Measurements from ENCODE around the gene ZNF598.
"Not testable (repeated sequence)": the region's sequence is repeated elsewhere in the genome, so short reads cannot be mapped to it uniquely, and the experiment has no call there.

ZNF598 gene

DNA sequence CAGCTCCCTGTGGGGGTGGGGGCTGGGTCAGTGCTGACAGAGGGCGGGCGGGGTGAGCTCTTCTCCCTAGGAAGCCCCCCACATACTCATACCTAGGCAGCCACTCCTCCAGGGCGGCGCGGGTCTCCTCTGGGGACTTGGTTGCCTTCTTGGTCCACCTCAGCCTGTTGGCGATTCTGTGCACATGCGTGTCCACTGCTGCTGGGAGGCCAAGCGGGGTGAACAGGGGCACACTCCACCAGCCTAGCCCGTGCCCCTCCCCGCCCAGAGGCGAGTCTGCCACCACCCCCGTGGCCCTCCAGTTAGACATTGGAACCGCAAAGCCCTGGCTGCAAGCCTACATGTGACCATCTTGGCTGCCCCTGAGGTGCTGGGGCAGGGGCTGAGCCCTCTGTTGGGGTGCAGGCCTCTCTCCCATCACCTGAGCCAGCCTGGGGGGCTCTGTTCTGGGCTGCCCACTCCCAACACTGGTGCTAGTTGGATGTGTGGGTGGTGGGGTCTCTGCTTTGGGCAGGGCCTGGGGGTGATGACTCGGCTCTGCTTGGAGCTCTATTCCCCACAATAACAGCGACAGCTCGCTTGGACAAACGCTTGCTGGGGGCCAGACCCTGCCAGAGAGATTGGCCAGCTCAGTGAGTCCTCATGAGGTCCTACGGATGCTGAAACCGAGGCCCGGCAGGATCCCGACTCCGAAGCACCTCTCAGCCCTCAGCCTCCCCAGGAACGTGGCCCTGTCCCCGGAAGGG lies 30.6 kb upstream of the ZNF598 start:
- no peak for DNase-seq

DNA sequence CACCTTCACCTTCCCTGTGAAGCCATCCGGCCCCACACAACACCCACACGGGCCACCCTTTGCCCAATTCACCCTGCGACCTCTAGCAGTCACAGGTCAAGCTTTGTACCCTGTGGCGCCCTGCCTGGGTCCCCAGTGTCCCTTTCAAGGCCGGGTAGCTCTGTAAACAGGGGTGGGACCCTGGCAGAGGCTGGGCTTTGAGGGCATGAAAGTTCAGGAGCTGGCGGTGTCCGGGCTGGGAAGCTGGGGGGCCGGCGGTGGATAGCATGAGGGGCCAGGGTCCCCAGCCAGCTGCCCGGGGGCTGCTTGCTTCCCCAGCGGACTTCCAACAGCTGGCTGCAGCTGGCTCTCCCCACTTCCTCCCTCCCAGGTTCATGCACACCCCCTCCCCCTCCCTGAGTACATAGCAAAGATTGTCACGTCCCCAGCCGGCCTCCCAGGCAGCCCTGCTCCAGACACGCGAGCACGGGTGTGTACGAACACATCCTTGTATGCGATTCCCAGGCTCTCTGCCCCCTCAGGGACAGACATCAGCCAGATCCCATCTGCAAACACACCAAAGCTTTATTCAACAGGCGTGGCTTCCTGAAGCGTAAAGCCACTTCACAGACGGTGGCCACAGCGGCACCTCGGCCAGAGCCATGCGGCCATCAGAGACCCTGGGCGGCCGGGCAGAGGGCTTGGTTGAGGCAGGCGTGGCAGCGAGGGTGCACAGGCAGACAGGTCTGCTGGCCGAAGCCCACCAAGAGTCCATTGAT lies 29.8 kb upstream of the ZNF598 start:
- no peak for DNase-seq

DNA sequence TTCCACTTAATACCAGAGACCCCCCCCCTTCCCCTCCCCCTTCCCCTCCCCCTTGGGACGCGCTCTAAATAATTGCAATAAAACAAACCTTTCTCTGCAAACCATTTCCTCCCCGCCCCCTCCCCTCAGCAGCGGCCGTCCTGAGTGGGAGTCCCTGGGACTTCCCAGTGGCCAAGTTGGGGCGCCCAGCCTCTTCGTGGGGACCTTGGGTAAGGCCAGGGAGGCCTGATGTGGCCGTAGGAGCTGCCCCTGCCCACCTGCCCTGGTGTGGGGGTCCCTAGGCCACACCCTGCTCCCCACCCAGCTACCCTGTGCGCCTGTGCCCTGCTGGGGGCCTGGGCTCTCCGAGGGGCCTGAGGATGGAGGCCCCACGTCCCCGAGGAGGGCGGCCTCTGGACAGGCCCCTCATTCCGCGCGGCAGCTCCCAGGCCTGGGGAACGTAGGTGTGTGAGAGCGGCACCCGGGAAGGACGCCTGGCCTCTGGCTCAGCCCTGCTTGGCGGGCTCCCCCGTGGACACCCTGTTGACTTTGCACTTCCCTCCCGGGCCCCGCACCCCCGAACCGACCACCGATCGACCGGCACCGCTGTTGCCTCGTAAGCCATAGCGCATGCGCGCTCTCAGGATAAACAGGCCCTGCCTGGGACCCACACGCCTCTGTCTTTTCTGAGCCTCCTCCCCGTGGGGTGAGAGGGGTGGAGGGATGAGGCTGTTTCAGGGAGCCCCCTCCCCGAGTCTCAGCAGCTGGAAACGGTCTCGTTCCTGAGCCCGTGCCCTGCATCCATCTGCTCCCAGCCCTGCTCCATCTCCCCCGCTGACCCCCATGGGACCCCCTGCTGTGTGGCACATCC lies 29.0 kb upstream of the ZNF598 start:
- DNase-seq: no peak

DNA sequence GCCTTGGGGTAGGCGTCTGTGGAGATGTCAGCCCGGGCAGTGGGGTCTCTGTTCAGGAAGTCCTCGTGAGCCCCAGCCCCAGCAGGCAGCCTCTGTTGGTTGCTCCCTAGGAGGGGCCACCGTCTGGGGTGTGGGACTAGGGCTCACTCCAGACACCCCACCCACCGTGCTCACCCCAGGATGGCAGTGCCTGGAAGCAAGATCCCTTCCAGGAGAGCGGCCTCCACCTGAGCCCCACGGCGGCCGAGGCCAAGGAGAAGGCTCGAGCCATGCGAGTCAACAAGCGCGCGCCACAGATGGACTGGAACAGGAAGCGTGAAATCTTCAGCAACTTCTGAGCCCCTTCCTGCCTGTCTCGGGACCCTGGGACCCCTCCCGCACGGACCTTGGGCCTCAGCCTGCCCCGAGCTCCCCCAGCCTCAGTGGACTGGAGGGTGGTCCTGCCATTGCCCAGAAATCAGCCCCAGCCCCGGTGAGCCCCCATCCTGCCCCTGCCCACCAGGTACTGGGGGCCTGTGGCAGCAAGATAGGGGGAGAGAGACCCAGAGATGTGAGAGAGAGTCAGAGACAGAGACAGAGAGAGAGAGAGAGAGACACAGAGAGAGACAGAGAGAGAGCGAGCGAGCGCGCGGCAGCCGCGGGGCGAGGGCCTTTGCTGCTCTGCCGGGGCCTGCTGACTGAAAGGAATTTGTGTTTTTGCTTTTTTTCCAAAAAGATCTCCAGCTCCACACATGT lies 28.2 kb upstream of the ZNF598 start:
- no peak for DNase-seq

DNA sequence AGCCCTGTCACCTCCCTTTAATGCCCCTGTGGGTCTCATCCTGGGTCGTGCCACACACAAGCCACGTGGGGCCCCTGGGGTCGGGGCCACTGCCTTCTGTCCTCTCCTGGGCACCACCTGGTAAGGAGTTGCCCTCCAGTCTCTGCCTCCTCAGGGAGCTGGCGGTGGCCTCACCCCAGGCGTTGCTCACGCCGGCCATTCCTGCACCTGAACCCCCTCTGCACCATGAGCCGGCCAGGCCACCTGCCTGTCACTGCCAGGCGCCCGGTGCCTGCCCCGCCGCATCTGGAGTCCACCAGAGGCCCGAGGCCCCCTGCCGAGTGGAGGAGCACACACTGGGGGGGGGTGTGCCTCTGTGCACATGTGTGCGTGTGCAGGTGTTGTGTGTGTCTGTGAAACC lies 27.5 kb upstream of the ZNF598 start:
- DNase-seq: no peak

DNA sequence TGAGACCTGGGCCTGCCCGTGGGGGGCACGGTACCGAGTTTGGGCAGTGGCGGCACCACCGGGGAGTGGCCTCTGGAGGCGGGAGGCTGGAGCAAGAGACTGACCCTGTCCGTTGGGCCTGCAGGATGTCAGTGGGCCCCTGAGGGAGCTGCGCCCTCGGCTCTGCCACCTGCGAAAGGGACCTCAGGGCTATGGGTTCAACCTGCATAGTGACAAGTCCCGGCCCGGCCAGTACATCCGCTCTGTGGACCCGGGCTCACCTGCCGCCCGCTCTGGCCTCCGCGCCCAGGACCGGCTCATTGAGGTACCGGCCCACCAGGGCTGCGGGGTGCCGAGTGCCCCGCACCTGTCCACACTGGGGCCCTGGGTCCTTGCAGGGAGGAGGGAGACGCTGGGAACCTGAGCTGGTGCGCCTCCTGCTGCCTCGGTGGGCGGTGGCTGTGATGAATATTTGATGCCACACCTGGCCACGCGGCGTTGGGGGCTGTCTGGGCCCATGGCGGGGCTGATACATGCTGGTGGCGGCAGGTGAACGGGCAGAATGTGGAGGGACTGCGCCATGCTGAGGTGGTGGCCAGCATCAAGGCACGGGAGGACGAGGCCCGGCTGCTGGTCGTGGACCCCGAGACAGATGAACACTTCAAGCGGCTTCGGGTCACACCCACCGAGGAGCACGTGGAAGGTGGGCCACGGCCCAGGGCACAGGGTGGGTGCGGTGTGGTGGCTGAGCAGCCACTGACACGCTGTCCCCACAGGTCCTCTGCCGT lies 26.8 kb upstream of the ZNF598 start:
- no peak for DNase-seq

DNA sequence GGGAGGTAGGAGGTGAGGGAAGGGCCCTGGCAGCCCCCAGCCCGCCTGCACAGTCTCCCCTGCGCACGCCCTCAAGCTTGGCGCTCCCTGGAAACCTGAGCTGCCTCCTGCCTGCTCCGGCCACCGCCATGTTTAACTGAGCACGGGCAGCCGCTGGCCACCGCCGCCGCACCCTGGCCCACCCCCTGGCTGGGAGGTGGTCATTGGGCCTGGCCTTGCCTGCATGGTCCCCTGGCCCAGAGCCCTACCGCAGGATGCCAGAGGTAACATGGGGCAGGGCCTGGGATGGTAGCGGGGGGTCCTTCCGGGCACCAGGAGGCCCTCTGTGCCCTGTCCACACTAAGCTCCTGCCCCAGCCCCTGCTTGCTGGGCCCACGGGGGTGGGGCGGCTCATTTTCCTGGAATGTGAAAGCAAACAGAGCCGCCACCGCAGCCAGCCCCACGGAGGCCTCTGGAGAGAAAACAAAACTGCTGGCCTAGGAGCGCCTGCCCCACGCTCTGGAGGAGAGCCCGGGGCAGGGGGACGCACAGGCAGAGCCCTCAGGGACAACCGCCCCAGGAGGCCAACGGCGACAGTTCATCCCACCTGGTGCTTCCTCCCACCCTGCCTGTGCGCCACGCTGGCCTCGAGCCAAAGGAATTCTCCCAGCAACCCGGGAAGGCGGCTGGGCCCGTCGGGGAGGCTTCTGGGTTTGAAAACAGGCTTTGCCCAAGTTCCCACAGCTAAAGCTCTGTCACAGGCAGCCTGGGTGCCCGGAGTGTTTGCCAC lies 26.0 kb upstream of the ZNF598 start:
- DNase-seq: no peak

DNA sequence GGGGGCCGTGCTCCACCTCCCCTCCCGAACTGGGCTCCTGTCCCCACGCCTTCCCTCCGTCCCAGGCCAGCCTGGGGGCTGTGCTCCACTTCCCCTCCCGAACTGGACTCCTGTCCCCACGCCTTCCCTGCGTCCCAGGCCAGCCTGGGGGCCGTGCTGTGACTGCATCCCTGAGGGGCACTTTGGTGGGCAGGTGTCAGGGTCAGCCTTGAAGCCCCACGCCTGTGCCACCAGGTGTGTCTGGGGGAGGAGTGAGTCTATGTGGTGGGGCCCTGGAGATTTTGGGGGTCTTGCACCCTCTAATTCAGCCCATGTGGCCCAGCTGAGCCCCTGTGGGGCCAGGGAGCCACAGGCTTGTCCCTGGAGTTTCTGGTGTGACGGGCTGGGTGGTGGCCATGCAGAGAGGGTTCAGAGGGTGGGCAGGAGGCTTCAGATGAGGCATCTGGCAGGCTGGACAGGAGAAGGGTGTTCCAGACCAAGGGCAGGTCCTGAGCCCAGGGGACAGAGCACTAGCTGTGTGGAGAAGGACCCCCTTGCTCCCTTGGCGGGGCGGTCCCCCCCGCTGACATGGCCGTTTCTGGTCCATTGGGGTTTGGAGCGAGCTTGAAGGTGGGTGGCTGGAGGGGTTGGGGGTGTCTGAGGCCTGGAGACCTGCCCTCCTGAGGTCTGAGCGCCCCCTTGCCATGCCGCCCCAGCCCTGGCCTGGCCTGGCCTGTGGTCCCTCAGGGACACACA lies 25.2 kb upstream of the ZNF598 start:
- no peak for DNase-seq

DNA sequence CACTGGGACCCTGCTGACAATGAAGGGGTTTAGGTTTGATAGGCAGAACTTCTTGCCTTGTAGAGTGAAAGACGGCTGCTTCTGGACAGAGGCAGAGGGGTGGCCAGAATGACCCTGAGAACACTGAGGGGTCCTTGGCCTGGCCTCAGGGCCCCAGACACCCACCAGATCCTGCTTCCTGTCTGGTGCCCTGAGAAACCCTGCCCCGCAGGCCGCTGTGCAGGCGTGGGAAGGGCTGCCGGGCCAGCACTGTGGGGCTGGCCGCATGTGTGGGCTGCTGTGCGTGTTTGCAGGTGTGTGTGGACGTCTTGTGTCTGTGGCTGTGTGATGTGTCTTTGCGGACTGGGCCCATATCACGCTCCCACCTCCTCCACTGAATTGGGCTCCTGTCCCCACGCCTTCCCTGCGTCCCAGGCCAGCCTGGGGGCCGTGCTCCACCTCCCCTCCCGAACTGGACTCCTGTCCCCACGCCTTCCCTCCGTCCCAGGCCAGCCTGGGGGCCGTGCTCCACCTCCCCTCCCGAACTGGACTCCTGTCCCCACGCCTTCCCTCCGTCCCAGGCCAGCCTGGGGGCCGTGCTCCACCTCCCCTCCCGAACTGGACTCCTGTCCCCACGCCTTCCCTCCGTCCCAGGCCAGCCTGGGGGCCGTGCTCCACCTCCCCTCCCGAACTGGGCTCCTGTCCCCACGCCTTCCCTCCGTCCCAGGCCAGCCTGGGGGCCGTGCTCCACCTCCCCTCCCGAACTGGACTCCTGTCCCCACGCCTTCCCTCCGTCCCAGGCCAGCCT lies 24.5 kb upstream of the ZNF598 start:
- DNase-seq: not testable (repeated sequence)

DNA sequence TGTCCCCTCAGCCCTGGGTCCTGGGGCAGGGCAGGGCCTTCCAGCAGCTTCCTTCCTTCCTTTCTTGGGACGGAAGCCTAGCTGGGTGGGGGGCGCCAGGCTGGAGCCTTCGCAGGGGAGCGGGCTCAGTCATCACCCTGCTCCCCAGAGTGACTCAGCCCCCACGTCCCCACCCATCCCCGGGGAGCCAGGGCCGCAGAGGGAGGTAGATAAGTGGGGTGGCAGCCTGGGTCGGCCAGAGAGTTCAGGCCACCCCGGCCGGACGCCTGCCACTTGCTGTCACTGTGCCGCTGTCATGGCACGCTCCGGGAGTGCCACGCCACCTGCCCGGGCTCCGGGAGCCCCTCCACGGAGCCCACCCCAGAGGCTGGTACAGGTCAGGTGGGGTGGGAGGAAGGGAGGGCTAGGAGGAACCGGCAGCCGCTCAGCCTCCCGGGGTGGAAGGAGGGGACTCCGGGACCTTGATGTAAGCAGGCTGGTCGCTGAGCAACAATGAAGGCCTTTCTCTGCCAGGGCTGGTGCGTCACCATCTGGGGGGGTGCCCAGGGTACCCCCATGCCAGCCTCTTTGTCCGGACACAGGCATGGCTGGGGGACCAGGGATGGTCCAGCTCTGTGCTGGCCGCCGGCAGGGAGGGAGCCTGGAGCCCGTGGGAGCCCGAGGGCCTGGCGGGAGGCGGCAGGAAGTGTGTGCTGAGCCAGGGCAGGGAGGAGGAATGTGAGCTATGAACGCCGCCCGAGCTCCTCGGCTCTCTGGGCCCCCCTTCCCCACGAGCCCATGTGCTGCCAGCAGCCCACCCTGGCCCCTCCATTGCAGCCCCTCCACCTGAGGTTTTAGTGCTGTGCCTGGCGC lies 23.7 kb upstream of the ZNF598 start:
- no peak for DNase-seq

DNA sequence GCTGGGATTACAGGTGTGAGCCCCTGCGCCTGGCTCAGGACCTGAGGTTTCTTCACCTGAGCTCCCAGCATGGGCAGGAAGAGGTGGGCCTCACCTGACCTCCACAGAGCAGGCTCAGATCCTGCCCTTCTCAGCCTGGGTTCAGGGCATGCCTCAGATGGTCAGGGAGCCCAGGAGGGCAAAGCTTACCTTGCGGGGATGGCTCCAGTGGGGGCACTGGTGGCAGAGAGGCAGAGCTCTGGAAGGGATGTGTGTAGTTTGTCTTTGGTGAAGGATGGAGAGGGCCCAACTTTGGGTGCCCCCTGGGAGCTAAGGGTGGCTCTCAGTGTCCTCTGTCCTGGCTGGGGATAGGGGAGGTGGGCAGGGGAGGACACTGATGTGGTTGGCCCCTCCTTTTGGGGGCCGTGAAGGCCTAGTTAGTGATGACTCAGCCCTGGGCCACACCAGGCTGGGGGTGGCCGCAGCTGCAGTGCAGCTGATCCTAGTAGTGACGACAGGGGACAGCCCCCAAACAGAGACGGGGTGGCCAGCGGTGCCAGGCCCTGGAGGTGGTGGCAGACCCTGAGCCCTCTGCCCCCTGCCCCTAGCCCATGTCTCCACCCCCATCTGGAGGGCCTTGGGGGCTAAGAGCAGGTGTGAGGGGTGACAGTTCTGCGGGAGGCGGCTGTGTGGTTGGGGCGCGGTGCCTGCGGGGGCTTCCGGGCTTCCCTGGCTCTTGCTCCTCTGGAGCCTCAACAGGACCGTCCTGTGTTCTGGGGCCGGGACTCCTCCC lies 22.9 kb upstream of the ZNF598 start:
- no peak for DNase-seq

DNA sequence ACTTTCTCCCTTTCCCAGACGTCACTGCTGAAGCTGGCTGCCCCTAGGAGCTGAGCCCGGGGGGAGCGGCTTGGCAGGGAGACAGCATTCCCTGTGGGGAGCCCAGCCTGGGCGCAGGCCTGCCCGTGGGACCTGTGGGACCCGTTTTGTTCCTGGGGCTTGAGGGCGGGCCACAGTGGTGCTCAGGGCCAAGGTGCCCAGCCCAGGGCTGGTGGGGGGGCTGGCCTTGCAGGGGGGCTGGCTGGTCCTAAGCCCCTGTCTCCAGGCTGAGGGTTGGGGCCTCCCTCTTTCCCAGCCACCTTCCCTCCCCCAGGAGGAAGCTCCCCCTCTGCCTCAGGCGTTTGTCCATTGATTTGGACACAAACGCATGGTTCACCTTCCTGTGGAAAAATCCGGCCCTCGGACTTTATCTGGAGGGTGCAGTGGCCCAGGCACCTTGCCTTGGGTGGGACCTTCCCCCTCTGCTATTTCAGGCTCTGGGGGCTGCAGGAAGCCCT lies 21.5 kb upstream of the ZNF598 start:
- DNase-seq: no peak

DNA sequence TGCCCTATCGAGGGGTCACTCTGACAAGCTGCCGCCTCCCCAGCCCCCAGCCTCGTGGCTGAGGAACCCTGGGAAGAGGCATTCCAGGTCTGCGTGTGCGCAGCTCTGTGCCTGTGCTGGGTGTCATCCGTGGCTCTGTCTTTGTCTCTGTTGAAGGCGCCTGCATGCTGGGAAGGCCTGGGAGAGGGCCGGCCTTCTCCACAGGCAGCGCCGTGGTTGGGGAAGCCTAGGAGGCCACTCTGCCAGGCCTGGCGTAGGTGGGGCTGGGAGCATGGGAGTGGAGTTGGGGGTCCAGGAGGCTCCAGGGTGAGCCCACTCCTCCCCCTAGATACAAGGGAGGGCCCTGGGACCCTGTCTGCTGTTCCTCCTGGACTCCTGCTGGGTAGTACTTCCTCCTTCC lies 20.4 kb upstream of the ZNF598 start:
- DNase-seq: no peak

DNA sequence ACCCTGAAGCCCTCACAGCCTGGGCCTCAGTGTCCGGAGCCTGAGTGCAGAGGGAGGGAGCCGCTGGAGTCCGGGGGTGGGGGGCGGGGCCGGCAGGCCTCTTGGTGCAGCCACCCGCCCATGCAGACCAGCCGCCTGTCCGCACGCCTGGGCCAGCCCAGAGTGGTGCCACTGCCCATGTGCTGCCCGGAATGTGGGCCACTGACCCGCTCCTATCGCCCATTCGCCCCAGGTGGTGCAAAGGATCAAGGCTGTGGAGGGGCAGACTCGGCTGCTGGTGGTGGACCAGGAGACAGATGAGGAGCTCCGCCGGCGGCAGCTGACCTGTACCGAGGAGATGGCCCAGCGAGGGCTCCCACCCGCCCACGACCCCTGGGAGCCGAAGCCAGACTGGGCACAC lies 19.7 kb upstream of the ZNF598 start:
- DNase-seq: no peak

DNA sequence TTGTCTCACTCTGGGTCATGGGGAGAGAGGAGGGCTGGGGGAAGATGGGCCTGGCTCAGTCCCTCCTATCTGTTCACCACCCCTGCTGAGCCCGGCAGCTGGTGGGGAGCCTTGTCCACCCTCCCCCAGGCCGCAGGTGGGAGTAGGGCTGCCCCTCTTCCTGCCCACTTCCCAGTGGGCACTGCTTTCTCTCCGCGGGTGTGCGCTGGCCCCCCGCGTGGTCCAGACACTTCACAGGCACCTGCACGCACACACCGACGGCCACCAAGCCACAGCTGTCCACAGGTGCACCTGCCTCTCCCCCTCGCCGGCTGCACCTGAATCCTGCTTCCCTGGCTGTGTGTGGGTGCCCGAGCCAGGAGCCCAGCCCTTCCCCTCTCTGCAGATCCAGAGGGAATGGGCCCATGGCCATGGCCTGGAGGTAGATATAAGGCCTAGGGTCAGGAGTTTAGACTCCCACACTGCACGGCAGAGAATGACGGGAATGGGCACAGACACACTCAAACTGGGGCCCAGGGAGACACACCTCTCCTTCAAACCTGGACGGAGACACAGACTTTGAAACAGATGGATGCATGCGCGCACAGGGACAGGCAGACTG lies 19.1 kb upstream of the ZNF598 start:
- no peak for DNase-seq

DNA sequence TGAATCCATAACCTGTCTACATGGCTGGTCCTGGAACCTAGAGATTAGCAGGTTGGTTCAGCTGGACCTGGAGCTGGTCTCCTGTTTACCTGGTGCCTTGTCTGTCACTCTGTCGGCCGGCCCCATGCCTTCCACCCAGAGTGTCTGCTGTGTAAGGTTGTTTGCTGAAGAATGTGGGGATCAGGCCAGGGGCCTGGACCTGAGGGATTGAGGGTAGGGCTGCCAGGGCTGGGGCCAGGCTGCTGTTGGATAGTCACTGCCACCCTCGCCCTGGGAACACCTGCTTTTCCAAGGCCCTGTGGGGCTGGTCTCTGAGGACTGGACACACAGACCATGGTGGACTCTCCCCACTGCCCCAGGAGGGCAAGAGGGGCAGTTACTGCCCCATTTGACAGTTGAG lies 18.5 kb upstream of the ZNF598 start:
- no peak for DNase-seq

Data from activated naive CD4-positive, alpha-beta T cell treated with Interleukin-2 at 50 U/mL for 16 hours (primary cell).